ENCODE results near the gene CSF2. TPM values are rescaled to one million over a fixed set of nuclear protein-coding genes. Genes with fewer than 3 reads are reported as not detected.
"Not testable (repeated sequence)": the region's sequence is repeated elsewhere in the genome, so short reads cannot be mapped to it uniquely, and the experiment has no call there.

CSF2 gene
- total RNA-seq, 1 donor from 2014 or later = 0.20 TPM

DNA sequence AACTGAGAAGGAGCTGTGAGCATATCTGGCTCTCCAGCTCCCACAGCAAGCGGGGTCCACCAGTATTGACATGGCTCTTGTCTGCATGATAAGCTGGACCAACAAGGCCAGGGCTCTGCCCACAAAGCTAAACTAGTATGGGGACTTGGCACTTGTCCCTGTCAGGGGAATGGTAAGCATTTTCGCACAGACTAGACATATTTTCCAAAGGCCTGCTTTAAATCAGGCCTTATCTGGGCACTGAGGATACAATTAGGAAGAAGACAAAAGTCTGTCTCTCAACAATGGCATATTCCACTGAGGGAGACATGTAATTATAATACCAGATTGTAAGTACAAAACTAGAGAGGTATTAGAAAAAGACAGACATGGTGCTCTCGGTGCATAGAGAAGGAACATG is 32.1 kb downstream of the CSF2 start:
- DNase-seq (ENCODE audit: low read depth in 2 of 2) = no peak

DNA sequence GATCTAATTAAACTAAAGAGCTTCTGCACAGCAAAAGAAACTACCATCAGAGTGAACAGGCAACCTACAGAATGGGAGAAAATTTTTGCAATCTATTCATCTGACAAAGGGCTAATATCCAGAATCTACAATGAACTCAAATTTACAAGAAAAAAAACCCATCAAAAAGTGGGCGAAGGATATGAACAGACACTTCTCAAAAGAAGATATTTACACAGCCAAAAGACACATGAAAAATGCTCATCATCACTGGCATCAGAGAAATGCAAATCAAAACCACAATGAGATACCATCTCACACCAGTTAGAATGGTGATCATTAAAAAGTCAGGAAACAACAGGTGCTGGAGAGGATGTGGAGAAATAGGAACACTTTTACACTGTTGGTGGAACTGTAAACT is 34.9 kb downstream of the CSF2 start:
- DNase-seq (ENCODE audit: low read depth in 2 of 2) = not testable (repeated sequence)

DNA sequence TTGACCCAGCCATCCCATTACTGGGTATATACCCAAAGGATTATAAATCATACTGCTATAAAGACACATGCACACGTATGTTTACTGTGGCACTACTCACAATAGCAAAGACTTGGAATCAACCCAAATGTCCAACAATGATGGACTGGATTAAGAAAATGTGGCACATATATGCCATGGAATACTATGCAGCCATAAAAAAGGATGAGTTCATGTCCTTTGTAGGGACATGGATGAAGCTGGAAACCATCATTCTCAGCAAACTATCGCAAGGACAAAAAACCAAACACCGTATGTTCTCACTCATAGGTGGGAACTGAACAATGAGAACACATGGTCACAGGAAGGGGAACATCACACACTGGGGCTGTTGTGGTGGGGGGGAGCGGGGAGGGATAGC is 35.4 kb downstream of the CSF2 start:
- not testable (repeated sequence) for DNase-seq (ENCODE audit: low read depth in 2 of 2)

DNA sequence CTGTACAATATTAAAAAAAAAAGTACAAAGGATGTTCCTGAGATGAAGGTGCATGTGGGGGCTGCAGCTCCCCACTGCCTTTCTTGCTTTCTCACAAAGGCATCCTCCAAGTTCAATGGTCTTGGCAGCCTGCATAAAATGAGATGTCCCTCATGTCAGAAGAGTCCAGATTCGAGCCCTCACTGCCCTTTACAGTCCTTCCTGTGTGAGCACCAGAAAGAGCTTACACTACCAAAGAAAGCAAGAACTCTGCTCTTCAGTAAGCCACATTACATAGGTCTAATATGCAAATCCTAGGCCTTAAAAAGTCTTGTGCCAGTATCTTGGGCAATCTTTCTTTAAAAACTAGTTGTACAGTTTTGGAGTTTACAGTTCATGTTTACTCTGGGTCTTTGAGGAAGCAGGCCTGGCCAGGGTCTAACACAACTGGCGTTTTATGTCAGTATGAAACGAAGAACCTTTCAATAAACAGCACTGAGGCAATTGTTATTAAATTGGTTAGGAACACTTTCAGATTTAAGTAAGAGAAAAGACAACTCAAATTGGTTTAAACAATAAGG is 36.0 kb downstream of the CSF2 start:
- no peak for DNase-seq (ENCODE audit: low read depth in 2 of 2)

DNA sequence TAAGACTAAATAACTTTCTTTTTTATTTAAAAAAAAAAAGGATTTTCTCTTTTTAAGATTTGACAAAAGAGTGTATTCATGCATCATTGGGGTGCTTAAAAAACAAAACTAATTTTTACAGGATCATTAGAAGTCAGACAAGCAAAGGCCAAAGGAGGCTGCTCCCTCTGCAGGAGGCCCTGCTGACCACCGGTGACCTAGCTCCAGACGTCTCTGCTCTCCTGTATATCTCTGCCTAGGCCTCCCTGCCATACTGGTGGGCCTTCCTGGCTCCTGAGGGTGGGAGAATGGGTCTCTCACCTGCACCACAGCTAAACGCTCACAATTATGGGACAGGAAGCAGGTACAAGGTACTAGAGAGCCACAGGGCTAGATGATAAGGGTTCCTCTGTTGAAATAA is 36.6 kb downstream of the CSF2 start:
- DNase-seq (ENCODE audit: low read depth in 2 of 2) = no peak

DNA sequence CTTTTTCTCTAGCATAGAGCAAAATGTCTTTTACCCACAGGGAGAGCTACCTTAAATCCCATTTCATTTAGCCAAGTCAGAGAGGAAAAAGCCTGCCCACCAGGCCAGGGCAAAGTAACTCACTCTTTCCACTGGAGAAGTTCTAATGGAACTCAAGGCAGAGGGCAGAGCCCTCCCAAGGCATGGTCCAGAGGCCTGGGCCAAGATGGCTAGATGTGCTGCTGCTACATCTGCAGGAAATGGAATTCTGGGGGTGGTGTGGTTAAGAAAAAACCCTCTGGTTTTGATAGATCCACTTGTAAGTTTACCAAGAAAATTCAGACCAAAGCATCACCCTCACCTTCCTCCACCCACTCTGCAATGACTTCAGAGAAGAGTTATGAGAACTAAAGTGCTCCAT is 37.3 kb downstream of the CSF2 start:
- DNase-seq (ENCODE audit: low read depth in 2 of 2) = no peak

DNA sequence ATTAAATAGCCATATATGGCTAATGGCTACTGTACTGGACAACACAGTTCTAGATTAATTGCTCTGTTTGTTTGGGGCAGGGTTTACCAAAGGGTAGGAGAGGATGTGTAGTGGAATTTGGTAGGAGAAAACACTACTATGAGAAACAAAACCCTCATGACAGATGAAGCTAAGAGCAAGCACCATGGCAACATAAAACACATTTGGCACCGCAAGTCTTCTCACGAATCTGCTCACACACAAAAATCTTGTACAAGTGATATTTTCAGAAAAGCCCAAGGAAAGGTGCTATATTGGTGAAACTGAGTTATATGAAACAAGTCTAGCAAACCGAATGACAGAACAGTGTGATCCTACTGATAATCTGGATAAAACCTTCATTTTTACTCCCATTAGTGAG is 38.5 kb downstream of the CSF2 start:
- DNase-seq (ENCODE audit: low read depth in 2 of 2) = no peak

DNA sequence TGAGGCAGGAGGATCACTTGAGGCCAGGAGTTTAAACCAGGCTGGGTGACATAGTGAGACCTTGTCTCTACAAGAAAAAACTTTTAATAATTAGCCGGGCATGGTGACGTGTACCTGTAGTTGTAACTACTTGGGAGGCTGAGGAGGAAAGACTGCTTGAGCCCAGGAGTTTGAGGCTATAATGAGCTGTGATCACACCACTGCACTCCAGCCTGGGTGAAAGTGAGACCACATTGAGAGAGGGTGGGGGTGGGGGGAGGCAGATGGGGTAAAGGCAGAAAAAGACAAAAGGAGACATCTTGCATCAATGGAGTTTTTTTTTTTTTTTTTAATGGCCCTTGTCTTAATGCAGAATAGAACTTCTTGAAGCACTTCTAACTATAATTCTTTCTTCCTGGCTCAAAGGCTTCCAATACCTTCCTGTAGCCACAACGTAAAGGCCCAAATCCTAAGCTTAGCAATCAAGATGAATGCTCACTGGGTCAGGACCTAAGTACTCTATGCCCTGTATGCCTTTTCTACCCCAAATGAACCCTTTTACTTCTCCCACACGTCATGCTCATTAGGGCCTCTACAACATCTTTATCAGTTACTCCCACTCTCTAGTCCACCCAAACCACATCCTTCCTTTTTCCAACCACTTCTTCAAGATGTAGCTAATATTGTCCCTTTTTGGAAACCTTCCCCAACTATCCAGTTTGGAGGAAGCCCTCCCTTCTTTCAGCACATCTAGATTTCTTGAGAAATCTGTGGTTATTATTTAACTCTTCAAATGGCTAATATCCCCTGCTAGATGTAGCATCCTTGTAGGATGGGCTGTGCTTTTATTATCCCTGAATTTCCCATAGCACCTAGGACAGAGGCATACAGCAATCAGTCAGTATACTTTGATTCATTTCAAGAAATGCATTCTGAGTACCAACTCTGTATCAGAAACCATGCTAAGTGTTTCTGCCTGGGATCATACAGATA is 40.8 kb downstream of the CSF2 start:
- DNase-seq (ENCODE audit: low read depth in 2 of 2) = no peak

DNA sequence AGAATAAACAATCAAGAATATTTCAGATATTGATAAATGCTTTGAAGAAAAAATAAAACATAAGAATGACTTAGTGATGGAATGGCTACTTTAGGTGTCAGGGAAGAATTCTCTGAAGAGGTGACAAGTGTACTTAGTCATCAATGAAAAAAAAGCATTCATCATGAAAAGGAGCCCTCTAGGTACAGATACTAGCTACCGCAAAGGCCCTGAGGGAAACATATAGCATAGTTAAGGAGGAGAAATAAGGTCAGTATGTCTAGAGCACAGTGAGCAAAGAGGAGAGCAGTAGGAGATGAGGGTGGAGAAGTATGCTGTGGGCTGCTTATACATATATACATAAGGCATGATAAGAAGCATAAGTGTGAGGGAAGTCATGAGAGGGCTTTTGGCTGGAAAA is 41.8 kb downstream of the CSF2 start:
- DNase-seq (ENCODE audit: low read depth in 2 of 2) = no peak

DNA sequence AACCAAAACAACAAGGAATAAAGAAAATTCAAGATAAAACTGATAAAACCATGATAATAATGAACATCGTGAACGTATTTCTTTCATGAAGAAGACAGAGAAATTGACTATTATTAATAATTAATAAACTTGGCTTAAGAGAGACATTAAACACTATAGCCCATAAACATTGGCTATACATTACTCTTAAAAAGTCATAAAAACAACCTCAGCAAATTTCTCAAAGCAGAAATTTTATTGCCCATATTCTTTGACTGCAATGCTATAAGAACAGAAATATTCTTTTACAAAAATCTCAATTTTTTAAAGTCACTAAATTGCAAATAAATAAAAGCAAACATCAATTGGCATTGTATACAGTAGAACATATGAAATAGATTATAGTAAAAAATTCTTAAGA is 42.5 kb downstream of the CSF2 start:
- no peak for DNase-seq (ENCODE audit: low read depth in 2 of 2)

DNA sequence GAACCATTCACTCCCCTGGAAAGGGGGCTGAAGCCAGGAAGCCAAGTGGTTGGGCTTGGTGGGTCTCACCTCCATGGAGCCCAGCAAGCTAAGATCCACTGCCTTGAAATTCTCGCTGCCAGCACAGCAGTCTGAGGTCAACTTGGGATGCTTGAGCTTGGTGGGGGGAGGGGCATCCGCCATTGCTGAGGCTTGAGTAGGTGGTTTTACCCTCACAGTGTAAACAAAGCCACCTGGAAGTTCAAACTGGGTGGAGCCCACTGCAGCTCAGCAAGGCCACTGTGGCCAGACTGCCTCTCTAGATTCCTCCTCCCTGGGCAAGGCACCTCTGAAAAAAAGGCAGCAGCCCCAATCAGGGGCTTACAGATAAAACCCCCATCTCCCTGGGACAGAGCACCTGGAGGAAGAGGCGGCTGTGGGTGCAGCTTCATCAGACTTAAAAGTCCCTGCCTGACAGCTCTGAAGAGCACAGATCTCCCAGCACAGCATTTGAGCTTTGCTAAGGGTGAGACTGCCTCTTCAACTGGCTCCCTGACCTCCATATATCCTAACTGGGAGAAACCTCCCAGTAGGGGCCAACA is 43.4 kb downstream of the CSF2 start:
- DNase-seq (ENCODE audit: low read depth in 2 of 2) = not testable (repeated sequence)

DNA sequence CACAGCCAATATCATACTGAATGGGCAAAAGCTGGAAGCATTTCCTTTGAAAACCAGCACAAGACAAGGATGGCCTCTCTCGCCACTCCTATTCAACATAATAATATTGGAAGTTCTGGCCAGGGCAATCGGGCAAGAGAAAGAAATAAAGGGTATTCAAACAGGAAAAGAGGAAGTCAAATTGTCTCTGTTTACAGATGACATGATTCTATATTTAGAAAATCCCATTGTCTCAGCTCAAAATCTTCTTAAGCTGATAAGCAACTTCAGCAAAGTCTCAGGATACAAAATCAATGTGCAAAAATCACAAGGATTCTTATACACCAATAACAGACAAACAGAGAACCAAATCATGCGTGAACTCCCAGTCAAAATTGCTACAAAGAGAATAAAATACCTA is 47.1 kb downstream of the CSF2 start:
- not testable (repeated sequence) for DNase-seq (ENCODE audit: low read depth in 2 of 2)

DNA sequence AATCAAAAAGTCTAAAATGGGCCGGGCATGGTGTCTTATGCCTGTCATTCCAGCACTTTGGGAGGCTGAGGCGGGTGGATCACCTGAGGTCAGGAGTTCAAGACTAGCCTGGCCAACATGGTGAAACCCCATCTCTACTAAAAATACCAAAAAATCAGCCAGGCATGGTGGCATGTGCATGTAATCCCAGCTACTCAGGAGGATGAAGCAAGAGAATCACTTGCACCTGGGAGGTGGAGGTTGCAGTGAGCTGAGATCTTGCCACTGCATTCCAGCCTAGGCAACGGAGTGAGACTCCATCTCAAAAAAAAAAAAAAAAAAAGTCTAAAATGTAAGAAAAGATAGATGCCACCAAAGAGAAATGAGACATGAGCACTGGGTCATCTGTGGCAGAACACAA is 49.4 kb downstream of the CSF2 start:
- DNase-seq (ENCODE audit: low read depth in 2 of 2) = not testable (repeated sequence)

DNA sequence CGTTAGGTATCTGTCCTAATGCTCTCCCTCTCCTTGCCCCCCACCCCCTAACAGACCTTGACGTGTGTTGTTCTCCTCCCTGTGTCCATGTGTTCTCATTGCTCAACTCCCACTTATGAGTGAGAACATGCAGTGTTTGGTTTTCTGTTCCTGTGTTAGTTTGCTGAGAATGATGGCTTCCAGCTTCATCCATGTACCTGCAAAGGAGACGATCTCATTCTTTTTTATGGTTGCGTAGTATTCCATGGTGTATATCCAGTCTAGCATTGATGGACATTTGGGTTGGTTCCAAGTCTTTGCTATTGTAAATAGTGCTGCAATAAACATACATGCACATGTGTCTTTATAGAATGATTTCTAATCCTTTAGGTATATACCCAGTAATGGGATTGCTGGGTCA is 50.0 kb downstream of the CSF2 start:
- DNase-seq (ENCODE audit: low read depth in 2 of 2) = not testable (repeated sequence)

Other genes with a start within 250 kb of the CSF2 start
- not detected in 2 replicates for gene MEIKIN, start 128.1 kb upstream of the CSF2 start, total RNA-seq
- gene ACSL6, start 62.1 kb upstream of the CSF2 start, total RNA-seq = 0.40 and 0.65 TPM in 2 replicates
- not detected in 2 replicates for gene IL3, start 13.1 kb upstream of the CSF2 start, total RNA-seq
- 35.1 and 36.8 TPM in 2 replicates for gene P4HA2, start 154.1 kb downstream of the CSF2 start, total RNA-seq
- gene PDLIM4, start 183.9 kb downstream of the CSF2 start, total RNA-seq = 18.3 and 24.6 TPM in 2 replicates
- 2.4 and 4.4 TPM in 2 replicates for gene SLC22A4, start 220.6 kb downstream of the CSF2 start, total RNA-seq